Spleen (tissue), 7 donors: Measurements from ENCODE around the gene ZNF268.

Source experiments
- POLR2A ChIP-seq, 3 donors: fragments of 450-650 bp; IDR thresholded peaks; one replicate each; pipeline ENCODE4 v1.5.1; 2017; ENCODE audit warnings: antibody characterized with exemption in 3 of 3, mild to moderate bottlenecking in 1 of 3
- TF ChIP-seq, protein P1 (sequence below), 11 experiments: fragments of 200-600 bp in 7 of 11; fragments of 450-650 bp in 4 of 11; sonication (generic) in 4 of 11; IDR thresholded peaks in 8 of 11; conservative IDR thresholded peaks in 3 of 11; 1 replicate in 7 of 11; 2 replicates in 4 of 11; pipeline versions ENCODE4 v1.4.0 to v1.8.0; 2016 to 2021; ENCODE audit warnings: antibody characterized with exemption in 11 of 11, inconsistent platforms in 4 of 11, mild to moderate bottlenecking in 1 of 11
- donor health status: DM: no; HTN: no; CAD: no; lungs with moderate emphysema.
- donor health status: DM: no; HTN: no; CAD: no.
- donor health status: DM: no; HTN: no; CAD: no.

DNA sequence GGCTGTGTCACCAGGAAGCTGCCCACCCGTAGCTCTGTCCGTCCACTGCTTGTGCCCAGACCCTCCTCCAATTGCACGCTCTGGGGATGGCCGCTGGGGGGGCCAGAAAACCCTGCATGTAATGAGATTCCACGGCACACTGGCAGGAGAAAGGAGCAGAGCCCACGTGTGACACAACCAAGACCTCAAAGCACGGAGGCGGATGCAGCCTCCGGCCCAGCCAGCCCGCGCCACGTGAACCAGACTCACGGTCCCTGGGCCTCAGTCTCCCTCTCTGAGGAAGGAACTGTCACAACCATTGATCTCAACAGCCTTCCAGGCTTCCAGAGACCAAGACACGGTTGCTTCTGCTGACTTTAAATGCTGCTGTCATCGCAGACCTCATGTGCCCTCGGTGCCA lies 39.9 kb downstream of the ZNF268 start:
- TF ChIP-seq, protein P1, sequence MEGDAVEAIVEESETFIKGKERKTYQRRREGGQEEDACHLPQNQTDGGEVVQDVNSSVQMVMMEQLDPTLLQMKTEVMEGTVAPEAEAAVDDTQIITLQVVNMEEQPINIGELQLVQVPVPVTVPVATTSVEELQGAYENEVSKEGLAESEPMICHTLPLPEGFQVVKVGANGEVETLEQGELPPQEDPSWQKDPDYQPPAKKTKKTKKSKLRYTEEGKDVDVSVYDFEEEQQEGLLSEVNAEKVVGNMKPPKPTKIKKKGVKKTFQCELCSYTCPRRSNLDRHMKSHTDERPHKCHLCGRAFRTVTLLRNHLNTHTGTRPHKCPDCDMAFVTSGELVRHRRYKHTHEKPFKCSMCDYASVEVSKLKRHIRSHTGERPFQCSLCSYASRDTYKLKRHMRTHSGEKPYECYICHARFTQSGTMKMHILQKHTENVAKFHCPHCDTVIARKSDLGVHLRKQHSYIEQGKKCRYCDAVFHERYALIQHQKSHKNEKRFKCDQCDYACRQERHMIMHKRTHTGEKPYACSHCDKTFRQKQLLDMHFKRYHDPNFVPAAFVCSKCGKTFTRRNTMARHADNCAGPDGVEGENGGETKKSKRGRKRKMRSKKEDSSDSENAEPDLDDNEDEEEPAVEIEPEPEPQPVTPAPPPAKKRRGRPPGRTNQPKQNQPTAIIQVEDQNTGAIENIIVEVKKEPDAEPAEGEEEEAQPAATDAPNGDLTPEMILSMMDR (IDR thresholded peaks at IDR 0.05 in 8 of 11, conservative IDR thresholded peaks at IDR 0.05 in 3 of 11): no peak
- TF ChIP-seq POLR2A (IDR thresholded peaks at IDR 0.05): no peak
